HG02759 (cell line): ENCODE data around the gene DNAJB6.

Experiments
- ATAC-seq: cut with Tn5 transposase; IDR thresholded peaks from one replicate; pipeline ENCODE4 v1.9.1; 2021; ENCODE audit warnings: mild to moderate bottlenecking, moderate library complexity; ENCODE audit not compliant: unreplicated experiment

Gene DNAJB6

GRCh38 chr7:157407512-157408257, 70.9 kb downstream of the DNAJB6 start:
- no peak for ATAC-seq

- no peak for ATAC-seq
Measured at GRCh38 chr7:157408258-157409101, 71.7 kb downstream of the DNAJB6 start.

GRCh38 chr7:157409149-157409752, 72.4 kb downstream of the DNAJB6 start:
- no peak for ATAC-seq

- ATAC-seq: no peak
Measured at GRCh38 chr7:157409753-157410727, 73.2 kb downstream of the DNAJB6 start.

GRCh38 chr7:157410831-157411556, 74.2 kb downstream of the DNAJB6 start:
- no peak for ATAC-seq

GRCh38 chr7:157411580-157411979, 74.8 kb downstream of the DNAJB6 start:
- ATAC-seq: no peak

- ATAC-seq: no peak
Measured at GRCh38 chr7:157412021-157412443, 75.2 kb downstream of the DNAJB6 start.

- ATAC-seq: no peak
Measured at GRCh38 chr7:157412491-157413180, 75.8 kb downstream of the DNAJB6 start.

- no peak for ATAC-seq
Measured at GRCh38 chr7:157413881-157414701, 77.3 kb downstream of the DNAJB6 start.

GRCh38 chr7:157414702-157415096, 77.9 kb downstream of the DNAJB6 start:
- no peak for ATAC-seq

GRCh38 chr7:157415486-157415885, 78.7 kb downstream of the DNAJB6 start:
- ATAC-seq: no peak

GRCh38 chr7:157416011-157416410, 79.2 kb downstream of the DNAJB6 start:
- no peak for ATAC-seq

GRCh38 chr7:157418204-157419034, 81.6 kb downstream of the DNAJB6 start:
- ATAC-seq: no peak

GRCh38 chr7:157419035-157419293, 82.2 kb downstream of the DNAJB6 start:
- no peak for ATAC-seq

- no peak for ATAC-seq
Measured at GRCh38 chr7:157422279-157422678, 85.5 kb downstream of the DNAJB6 start.

- ATAC-seq: no peak
Measured at GRCh38 chr7:157423348-157423747, 86.5 kb downstream of the DNAJB6 start.

- no peak for ATAC-seq
Measured at GRCh38 chr7:157423886-157424565, 87.2 kb downstream of the DNAJB6 start.
